Measurements from ENCODE around the gene SIGLEC6.

DNA sequence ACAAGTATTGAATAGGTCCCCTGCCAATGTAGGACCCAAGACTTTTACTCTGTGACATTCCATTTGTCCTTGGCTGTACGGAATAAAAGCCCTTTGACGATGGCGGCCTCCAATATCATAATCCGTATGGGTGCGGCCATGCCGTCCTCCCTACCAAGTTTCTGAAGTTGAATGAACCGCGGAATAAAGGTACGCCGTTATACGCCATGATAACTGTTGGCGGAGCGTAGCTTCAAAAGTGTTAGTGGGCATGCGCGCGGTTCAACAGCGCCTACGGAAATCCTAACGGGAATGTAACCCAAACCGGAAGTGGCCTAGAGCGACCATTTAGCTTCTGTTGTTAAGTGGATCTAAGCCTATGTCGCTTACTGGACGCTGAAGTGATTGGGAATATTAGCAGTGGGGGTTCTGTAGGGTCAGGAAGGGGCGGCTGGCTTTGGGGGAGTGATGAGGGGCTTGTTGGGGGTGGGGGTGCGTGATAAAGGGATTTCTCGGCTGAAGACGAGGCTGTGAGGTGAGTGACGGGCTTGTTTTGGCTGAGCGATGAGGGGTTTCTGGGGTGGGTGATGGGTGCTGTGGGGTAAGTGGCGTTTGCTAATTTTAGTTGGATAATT, 39.6 kb upstream of the SIGLEC6 start, which contains the start of gene ZNF175:
- no peak for TF ChIP-seq EZH2 (IDR thresholded peaks at IDR 0.05)
- TF ChIP-seq POLR2AphosphoS5 (IDR thresholded peaks at IDR 0.05; ENCODE audit: borderline replicate concordance, low read depth, low read length): peak; percentile 69
- no peak for TF ChIP-seq FOXP2 (optimal IDR thresholded peaks at IDR 0.05; ENCODE audit: control extremely low read depth, extremely low read length, insufficient read depth)

All from SK-N-MC (cell line).